ENCODE measurements around the gene VPS13D. TPM values are rescaled to one million over a fixed set of nuclear protein-coding genes. Genes with fewer than 3 reads are reported as not detected.

VPS13D gene
- total and polyA plus RNA-seq, 2 experiments from 2014 or later = 10.7 to 34.9 TPM

DNA sequence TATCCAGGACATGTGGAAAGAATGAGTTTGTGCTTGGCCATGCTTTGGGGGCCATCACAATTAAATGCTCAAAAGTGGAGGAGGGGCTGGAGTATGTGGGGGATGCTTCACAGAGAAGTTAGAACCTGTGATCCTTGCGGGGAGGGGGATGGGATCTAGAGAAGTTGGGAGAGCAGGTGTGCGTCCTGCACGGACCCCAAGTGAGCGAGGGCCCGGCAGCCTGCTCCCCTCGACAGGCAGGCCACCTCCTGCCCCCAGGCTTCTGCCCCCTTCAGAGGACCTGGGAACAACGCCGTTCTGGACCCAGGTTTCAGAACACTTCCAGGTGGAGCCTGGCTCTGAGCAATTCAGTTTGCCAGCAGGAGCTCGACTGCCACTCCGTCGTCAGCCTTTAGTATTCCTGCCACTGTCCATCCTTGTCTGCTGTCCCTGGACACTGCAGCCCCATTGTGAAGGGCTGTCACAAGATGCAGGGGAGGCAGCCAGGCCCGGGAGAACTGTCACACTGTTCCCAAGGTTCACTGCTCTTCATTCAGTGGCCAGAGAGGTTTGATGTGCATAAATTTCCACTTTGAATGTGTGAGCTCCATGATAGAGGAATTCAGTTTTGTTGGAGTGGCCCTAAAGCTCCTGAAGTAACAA, 275.9 kb downstream of the VPS13D start:
- Mint-ChIP-seq H3K27ac (0 out of 2 replicates have a peak overlapping the region, but pooled peaks have one; percentile 0), H3K27me3 (ENCODE audit: insufficient read depth, low read depth, poor library complexity) (peaks cover 14% of the 10 kb centered on the region), H3K36me3 (ENCODE audit: low read depth) (no peaks in the 10 kb centered on the region; the same call in 2 of the 3 replicates), H3K4me1 (peaks cover 27% of the 10 kb centered on the region), H3K4me3 (no peak overlapping the region), H3K9me3 (no peaks in the 10 kb centered on the region; the same call in 2 of the 3 replicates)
- Histone ChIP-seq H3K79me2 (replicated peaks; ENCODE audit: insufficient read depth) (no peaks in the 10 kb centered on the region), H3K27ac (ENCODE audit: low read depth) (no peak overlapping the region), H3K4me3 (no peak overlapping the region), H3K4me1 (ENCODE audit: insufficient read depth) (peaks cover 13% of the 10 kb centered on the region), H3K4me2 (no peak overlapping the region), H3F3A (replicated peaks; ENCODE audit: low read depth) (no peaks in the 10 kb centered on the region), H3K36me3 (ENCODE audit: insufficient read depth) (no peaks in the 10 kb centered on the region; the same call in 1 of the 2 replicates), H3K9me2 (ENCODE audit: insufficient read depth) (no peaks in the 10 kb centered on the region), H2AFZ (no peak overlapping the region), H3K27me3 (ENCODE audit: insufficient read depth) (no peaks in the 10 kb centered on the region), H4K20me1 (replicated peaks; ENCODE audit: insufficient read depth) (0 out of 2 replicates have a peak, but pooled peaks cover 2% of the 10 kb centered on the region)
- ATAC-seq (no peak), DNase-seq (ENCODE audit: low spot score) (no peak)
- TF ChIP-seq ZNF114 (CRISPR knock-in tag; IDR thresholded peaks at IDR 0.05) = no peak
- no peak for TF ChIP-seq STAT1 (IDR thresholded peaks at IDR 0.05; ENCODE audit: unreplicated experiment)
- no peak for TF ChIP-seq ZNF331 (CRISPR knock-in tag; IDR thresholded peaks at IDR 0.05; ENCODE audit: low read depth)
- TF ChIP-seq, protein P1, sequence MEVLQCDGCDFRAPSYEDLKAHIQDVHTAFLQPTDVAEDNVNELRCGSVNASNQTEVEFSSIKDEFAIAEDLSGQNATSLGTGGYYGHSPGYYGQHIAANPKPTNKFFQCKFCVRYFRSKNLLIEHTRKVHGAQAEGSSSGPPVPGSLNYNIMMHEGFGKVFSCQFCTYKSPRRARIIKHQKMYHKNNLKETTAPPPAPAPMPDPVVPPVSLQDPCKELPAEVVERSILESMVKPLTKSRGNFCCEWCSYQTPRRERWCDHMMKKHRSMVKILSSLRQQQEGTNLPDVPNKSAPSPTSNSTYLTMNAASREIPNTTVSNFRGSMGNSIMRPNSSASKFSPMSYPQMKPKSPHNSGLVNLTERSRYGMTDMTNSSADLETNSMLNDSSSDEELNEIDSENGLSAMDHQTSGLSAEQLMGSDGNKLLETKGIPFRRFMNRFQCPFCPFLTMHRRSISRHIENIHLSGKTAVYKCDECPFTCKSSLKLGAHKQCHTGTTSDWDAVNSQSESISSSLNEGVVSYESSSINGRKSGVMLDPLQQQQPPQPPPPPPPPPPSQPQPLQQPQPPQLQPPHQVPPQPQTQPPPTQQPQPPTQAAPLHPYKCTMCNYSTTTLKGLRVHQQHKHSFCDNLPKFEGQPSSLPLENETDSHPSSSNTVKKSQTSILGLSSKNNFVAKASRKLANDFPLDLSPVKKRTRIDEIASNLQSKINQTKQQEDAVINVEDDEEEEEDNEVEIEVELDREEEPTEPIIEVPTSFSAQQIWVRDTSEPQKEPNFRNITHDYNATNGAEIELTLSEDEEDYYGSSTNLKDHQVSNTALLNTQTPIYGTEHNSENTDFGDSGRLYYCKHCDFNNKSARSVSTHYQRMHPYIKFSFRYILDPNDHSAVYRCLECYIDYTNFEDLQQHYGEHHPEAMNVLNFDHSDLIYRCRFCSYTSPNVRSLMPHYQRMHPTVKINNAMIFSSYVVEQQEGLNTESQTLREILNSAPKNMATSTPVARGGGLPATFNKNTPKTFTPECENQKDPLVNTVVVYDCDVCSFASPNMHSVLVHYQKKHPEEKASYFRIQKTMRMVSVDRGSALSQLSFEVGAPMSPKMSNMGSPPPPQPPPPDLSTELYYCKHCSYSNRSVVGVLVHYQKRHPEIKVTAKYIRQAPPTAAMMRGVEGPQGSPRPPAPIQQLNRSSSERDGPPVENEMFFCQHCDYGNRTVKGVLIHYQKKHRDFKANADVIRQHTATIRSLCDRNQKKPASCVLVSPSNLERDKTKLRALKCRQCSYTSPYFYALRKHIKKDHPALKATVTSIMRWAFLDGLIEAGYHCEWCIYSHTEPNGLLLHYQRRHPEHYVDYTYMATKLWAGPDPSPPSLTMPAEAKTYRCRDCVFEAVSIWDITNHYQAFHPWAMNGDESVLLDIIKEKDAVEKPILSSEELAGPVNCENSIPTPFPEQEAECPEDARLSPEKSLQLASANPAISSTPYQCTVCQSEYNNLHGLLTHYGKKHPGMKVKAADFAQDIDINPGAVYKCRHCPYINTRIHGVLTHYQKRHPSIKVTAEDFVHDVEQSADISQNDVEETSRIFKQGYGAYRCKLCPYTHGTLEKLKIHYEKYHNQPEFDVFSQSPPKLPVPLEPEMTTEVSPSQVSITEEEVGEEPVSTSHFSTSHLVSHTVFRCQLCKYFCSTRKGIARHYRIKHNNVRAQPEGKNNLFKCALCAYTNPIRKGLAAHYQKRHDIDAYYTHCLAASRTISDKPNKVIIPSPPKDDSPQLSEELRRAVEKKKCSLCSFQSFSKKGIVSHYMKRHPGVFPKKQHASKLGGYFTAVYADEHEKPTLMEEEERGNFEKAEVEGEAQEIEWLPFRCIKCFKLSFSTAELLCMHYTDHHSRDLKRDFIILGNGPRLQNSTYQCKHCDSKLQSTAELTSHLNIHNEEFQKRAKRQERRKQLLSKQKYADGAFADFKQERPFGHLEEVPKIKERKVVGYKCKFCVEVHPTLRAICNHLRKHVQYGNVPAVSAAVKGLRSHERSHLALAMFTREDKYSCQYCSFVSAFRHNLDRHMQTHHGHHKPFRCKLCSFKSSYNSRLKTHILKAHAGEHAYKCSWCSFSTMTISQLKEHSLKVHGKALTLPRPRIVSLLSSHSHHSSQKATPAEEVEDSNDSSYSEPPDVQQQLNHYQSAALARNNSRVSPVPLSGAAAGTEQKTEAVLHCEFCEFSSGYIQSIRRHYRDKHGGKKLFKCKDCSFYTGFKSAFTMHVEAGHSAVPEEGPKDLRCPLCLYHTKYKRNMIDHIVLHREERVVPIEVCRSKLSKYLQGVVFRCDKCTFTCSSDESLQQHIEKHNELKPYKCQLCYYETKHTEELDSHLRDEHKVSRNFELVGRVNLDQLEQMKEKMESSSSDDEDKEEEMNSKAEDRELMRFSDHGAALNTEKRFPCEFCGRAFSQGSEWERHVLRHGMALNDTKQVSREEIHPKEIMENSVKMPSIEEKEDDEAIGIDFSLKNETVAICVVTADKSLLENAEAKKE (CRISPR knock-in tag; IDR thresholded peaks at IDR 0.05) = no peak
- TF ChIP-seq, protein P2, sequence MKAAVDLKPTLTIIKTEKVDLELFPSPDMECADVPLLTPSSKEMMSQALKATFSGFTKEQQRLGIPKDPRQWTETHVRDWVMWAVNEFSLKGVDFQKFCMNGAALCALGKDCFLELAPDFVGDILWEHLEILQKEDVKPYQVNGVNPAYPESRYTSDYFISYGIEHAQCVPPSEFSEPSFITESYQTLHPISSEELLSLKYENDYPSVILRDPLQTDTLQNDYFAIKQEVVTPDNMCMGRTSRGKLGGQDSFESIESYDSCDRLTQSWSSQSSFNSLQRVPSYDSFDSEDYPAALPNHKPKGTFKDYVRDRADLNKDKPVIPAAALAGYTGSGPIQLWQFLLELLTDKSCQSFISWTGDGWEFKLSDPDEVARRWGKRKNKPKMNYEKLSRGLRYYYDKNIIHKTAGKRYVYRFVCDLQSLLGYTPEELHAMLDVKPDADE (IDR thresholded peaks at IDR 0.05) = no peak
- TF ChIP-seq EZH2 (IDR thresholded peaks at IDR 0.05; ENCODE audit: low read depth, unreplicated experiment) = no peak
- no peak for TF ChIP-seq CREB1 (CRISPR knock-in tag; IDR thresholded peaks at IDR 0.05; ENCODE audit: low read depth)
- no peak for TF ChIP-seq EZH2phosphoT487 (IDR thresholded peaks at IDR 0.05; ENCODE audit: unreplicated experiment)
- TF ChIP-seq NANOG (IDR thresholded peaks at IDR 0.05; ENCODE audit: borderline replicate concordance) = no peak
- TF ChIP-seq, protein P3, sequence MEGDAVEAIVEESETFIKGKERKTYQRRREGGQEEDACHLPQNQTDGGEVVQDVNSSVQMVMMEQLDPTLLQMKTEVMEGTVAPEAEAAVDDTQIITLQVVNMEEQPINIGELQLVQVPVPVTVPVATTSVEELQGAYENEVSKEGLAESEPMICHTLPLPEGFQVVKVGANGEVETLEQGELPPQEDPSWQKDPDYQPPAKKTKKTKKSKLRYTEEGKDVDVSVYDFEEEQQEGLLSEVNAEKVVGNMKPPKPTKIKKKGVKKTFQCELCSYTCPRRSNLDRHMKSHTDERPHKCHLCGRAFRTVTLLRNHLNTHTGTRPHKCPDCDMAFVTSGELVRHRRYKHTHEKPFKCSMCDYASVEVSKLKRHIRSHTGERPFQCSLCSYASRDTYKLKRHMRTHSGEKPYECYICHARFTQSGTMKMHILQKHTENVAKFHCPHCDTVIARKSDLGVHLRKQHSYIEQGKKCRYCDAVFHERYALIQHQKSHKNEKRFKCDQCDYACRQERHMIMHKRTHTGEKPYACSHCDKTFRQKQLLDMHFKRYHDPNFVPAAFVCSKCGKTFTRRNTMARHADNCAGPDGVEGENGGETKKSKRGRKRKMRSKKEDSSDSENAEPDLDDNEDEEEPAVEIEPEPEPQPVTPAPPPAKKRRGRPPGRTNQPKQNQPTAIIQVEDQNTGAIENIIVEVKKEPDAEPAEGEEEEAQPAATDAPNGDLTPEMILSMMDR (conservative IDR thresholded peaks at IDR 0.05; ENCODE audit: low read depth in 2 of 2) = no peak
- TF ChIP-seq, protein P4, sequence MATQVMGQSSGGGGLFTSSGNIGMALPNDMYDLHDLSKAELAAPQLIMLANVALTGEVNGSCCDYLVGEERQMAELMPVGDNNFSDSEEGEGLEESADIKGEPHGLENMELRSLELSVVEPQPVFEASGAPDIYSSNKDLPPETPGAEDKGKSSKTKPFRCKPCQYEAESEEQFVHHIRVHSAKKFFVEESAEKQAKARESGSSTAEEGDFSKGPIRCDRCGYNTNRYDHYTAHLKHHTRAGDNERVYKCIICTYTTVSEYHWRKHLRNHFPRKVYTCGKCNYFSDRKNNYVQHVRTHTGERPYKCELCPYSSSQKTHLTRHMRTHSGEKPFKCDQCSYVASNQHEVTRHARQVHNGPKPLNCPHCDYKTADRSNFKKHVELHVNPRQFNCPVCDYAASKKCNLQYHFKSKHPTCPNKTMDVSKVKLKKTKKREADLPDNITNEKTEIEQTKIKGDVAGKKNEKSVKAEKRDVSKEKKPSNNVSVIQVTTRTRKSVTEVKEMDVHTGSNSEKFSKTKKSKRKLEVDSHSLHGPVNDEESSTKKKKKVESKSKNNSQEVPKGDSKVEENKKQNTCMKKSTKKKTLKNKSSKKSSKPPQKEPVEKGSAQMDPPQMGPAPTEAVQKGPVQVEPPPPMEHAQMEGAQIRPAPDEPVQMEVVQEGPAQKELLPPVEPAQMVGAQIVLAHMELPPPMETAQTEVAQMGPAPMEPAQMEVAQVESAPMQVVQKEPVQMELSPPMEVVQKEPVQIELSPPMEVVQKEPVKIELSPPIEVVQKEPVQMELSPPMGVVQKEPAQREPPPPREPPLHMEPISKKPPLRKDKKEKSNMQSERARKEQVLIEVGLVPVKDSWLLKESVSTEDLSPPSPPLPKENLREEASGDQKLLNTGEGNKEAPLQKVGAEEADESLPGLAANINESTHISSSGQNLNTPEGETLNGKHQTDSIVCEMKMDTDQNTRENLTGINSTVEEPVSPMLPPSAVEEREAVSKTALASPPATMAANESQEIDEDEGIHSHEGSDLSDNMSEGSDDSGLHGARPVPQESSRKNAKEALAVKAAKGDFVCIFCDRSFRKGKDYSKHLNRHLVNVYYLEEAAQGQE (IDR thresholded peaks at IDR 0.05; ENCODE audit: unreplicated experiment) = no peak
- TF ChIP-seq JUNB (IDR thresholded peaks at IDR 0.05; ENCODE audit: unreplicated experiment) = no peak
- TF ChIP-seq POLR2AphosphoS5 (IDR thresholded peaks at IDR 0.05; ENCODE audit: low read depth) = no peak

Data from GM23338 (cell line).